HEK293 (cell line): ENCODE results near the gene APC2.

Source experiments
- CTCF ChIA-PET: fragments of 350-600 bp; formaldehyde crosslinking; extraction: SDS; loops from one replicate; lab custom pipeline; 2021; ENCODE audit warnings: antibody characterized with exemption; lab: Yijun Ruan, JAX
- POLR2A ChIA-PET: fragments of 300-600 bp; formaldehyde crosslinking; extraction: SDS; loops from one replicate; lab custom pipeline; 2020; ENCODE audit warnings: antibody characterized with exemption, inconsistent platforms; lab: Yijun Ruan, JAX
- H3K27ac ChIP-seq: fragments of 200-500 bp; sonication (Bioruptor generic); 2 replicates; pipeline ENCODE4 v1.5.1; 2014; ENCODE audit warnings: low read depth, low read length, control low read depth, inconsistent platforms; ENCODE audit errors: extremely low read depth
- H3K36me3 ChIP-seq, 2 experiments: fragments of 200-500 bp in 1 of 2; sonication (Bioruptor generic) in 1 of 2; 1 replicate in 1 of 2; 2 replicates in 1 of 2; pipeline ENCODE4 v1.5.1; 2014 to 2017; ENCODE audit warnings: inconsistent platforms in 2 of 2, low read length in 2 of 2; ENCODE audit not compliant: control insufficient read depth in 2 of 2, insufficient read depth in 1 of 2
- H3K4me1 ChIP-seq: fragments of 200-500 bp; sonication (Bioruptor generic); 2 replicates; pipeline ENCODE4 v1.5.1; 2014; ENCODE audit warnings: mild to moderate bottlenecking, low read length, inconsistent platforms; ENCODE audit not compliant: control insufficient read depth, insufficient read depth
- H3K4me3 ChIP-seq: 2 replicates; pipeline ENCODE4 v1.5.1; 2011; ENCODE audit warnings: low read depth, mild to moderate bottlenecking, control low read depth, low read length, moderate library complexity
- H3K9me3 ChIP-seq: fragments of 200-500 bp; sonication (Bioruptor generic); 2 replicates; pipeline ENCODE4 v1.5.1; 2014; ENCODE audit warnings: low read depth, low read length, inconsistent platforms; ENCODE audit not compliant: control insufficient read depth, insufficient read depth
- HOXA7 ChIP-seq: sonication (generic); formaldehyde crosslinking; IDR thresholded peaks from 2 replicates; pipeline ENCODE4 v1.8.1; 2022; ENCODE audit warnings: missing genetic modification reagents, borderline replicate concordance
- KLF17 ChIP-seq: fragments of 450-650 bp; formaldehyde crosslinking; IDR thresholded peaks from 2 replicates; pipeline ENCODE4 v1.5.1; 2016; ENCODE audit warnings: missing biosample characterization, missing genetic modification characterization
- PRDM10 ChIP-seq: fragments of 450-650 bp; formaldehyde crosslinking; IDR thresholded peaks from 2 replicates; pipeline ENCODE4 v1.5.1; 2016; ENCODE audit warnings: missing biosample characterization, missing genetic modification characterization
- PRDM4 ChIP-seq: fragments of 450-650 bp; formaldehyde crosslinking; IDR thresholded peaks from 2 replicates; pipeline ENCODE4 v1.5.1; 2017; ENCODE audit warnings: missing biosample characterization, missing genetic modification characterization
- SETDB1 ChIP-seq: IDR thresholded peaks from one replicate; pipeline ENCODE4 v1.6.1; 2017; ENCODE audit warnings: mild to moderate bottlenecking, low read length, moderate library complexity, mixed read lengths; ENCODE audit not compliant: insufficient read length
- SP3 ChIP-seq: fragments of 450-650 bp; formaldehyde crosslinking; IDR thresholded peaks from 2 replicates; pipeline ENCODE4 v1.5.1; 2016; ENCODE audit warnings: missing biosample characterization, missing genetic modification characterization
- ZNF121 ChIP-seq: fragments of 450-650 bp; formaldehyde crosslinking; IDR thresholded peaks from 2 replicates; pipeline ENCODE4 v1.5.1; 2016; ENCODE audit warnings: missing biosample characterization, missing genetic modification characterization
- ZNF174 ChIP-seq: fragments of 450-650 bp; formaldehyde crosslinking; IDR thresholded peaks from 2 replicates; pipeline ENCODE4 v1.5.0; 2017; ENCODE audit warnings: missing biosample characterization, mild to moderate bottlenecking, missing genetic modification characterization
- ZNF184 ChIP-seq: fragments of 450-650 bp; IDR thresholded peaks from 2 replicates; pipeline ENCODE4 v1.5.1; 2018; ENCODE audit warnings: missing biosample characterization, mild to moderate bottlenecking, missing genetic modification characterization
- ZNF2 ChIP-seq: fragments of 450-650 bp; formaldehyde crosslinking; IDR thresholded peaks from 2 replicates; pipeline ENCODE4 v1.5.1; 2016; ENCODE audit warnings: missing biosample characterization, missing genetic modification characterization
- ZNF23 ChIP-seq: fragments of 450-650 bp; formaldehyde crosslinking; IDR thresholded peaks from 2 replicates; pipeline ENCODE4 v1.5.1; 2016; ENCODE audit warnings: missing biosample characterization, missing genetic modification characterization, borderline replicate concordance
- ZNF24 ChIP-seq: fragments of 450-650 bp; formaldehyde crosslinking; IDR thresholded peaks from 2 replicates; pipeline ENCODE4 v1.5.1; 2016; ENCODE audit warnings: missing biosample characterization, missing genetic modification characterization
- ZNF274 ChIP-seq, 2 experiments: fragments of 200-500 bp in 1 of 2; fragments of 450-650 bp in 1 of 2; sonication (Bioruptor generic) in 1 of 2; formaldehyde crosslinking in 1 of 2; IDR thresholded peaks; 2 replicates each; pipeline versions ENCODE4 v1.5.1 to v1.6.1; 2014 to 2016; ENCODE audit warnings: borderline replicate concordance in 1 of 2, inconsistent platforms in 1 of 2, low read length in 1 of 2, missing biosample characterization in 1 of 2, missing genetic modification characterization in 1 of 2
- ZNF324 ChIP-seq: fragments of 450-650 bp; formaldehyde crosslinking; IDR thresholded peaks from 2 replicates; pipeline ENCODE4 v1.5.1; 2016; ENCODE audit warnings: missing biosample characterization, missing genetic modification characterization
- ZNF350 ChIP-seq: fragments of 450-650 bp; formaldehyde crosslinking; IDR thresholded peaks from 2 replicates; pipeline ENCODE4 v1.5.0; 2017; ENCODE audit warnings: missing biosample characterization, mild to moderate bottlenecking, missing genetic modification characterization
- ZNF423 ChIP-seq: fragments of 450-650 bp; formaldehyde crosslinking; IDR thresholded peaks from 2 replicates; pipeline ENCODE4 v1.5.1; 2016; ENCODE audit warnings: missing biosample characterization, missing genetic modification characterization
- ZNF513 ChIP-seq: fragments of 450-650 bp; IDR thresholded peaks from 2 replicates; pipeline ENCODE4 v1.5.1; 2018; ENCODE audit warnings: missing biosample characterization, missing genetic modification characterization
- ZNF660 ChIP-seq: fragments of 450-650 bp; IDR thresholded peaks from 2 replicates; pipeline ENCODE4 v1.5.1; 2018; ENCODE audit warnings: missing biosample characterization, mild to moderate bottlenecking, missing genetic modification characterization
- ZNF776 ChIP-seq: fragments of 450-650 bp; formaldehyde crosslinking; IDR thresholded peaks from 2 replicates; pipeline ENCODE4 v1.5.0; 2017; ENCODE audit warnings: missing biosample characterization, missing genetic modification characterization, borderline replicate concordance
- ZNF843 ChIP-seq: fragments of 450-650 bp; formaldehyde crosslinking; IDR thresholded peaks from 2 replicates; pipeline ENCODE4 v1.5.1; 2016; ENCODE audit warnings: missing biosample characterization, missing genetic modification characterization

APC2 gene

GRCh38 chr19:1488282-1488601 lies 38.3 kb downstream of the APC2 start:
- Histone ChIP-seq H3K4me1 (peaks cover 5% of the 10 kb centered on the region), H3K4me3 (no peak overlapping the region), H3K9me3 (no peaks in the 10 kb centered on the region), H3K27ac (no peak overlapping the region), H3K36me3 (no peaks in the 10 kb centered on the region; a peak in 1 of 3 replicates)
- ChIA-PET POLR2A (no interaction called here), CTCF (no interaction called here)
- TF ChIP-seq ZNF324 (tag by site-specific recombination), result no peak
- TF ChIP-seq ZNF776 (tag by site-specific recombination), result no peak
- TF ChIP-seq ZNF184 (tag by site-specific recombination), result no peak
- TF ChIP-seq ZNF23 (tag by site-specific recombination), result no peak
- TF ChIP-seq ZNF121 (tag by site-specific recombination), result no peak
- no peak for TF ChIP-seq PRDM10 (tag by site-specific recombination)
- no peak for TF ChIP-seq ZNF423 (tag by site-specific recombination)
- TF ChIP-seq ZNF843 (tag by site-specific recombination), result no peak
- no peak for TF ChIP-seq ZNF24
- no peak for TF ChIP-seq ZNF2 (tag by site-specific recombination)
- TF ChIP-seq ZNF660 (tag by site-specific recombination), result no peak
- no peak for TF ChIP-seq KLF17 (tag by site-specific recombination)
- no peak for TF ChIP-seq ZNF513 (tag by site-specific recombination)
- TF ChIP-seq ZNF174 (tag by site-specific recombination), result no peak
- no peak for TF ChIP-seq SP3
- no peak for TF ChIP-seq SETDB1
- no peak for TF ChIP-seq HOXA7
- TF ChIP-seq PRDM4 (tag by site-specific recombination), result no peak
- TF ChIP-seq ZNF274 (IDR thresholded peaks at IDR 0.05; ENCODE audit: low read length), result no peak
- TF ChIP-seq ZNF274 (tag by site-specific recombination; IDR thresholded peaks at IDR 0.05; ENCODE audit: borderline replicate concordance), result no peak
- no peak for TF ChIP-seq ZNF350 (tag by site-specific recombination)
